HG03159 (cell line): ENCODE measurements around the gene S100A4.
"Not testable (repeated sequence)": the region's sequence is repeated elsewhere in the genome, so short reads cannot be mapped to it uniquely, and the experiment has no call there.

Experiments used
- ATAC-seq: cut with Tn5 transposase; IDR thresholded peaks from one replicate; pipeline ENCODE4 v1.9.1; 2021; ENCODE audit warnings: mild to moderate bottlenecking, moderate library complexity; ENCODE audit not compliant: unreplicated experiment

The S100A4 gene

DNA sequence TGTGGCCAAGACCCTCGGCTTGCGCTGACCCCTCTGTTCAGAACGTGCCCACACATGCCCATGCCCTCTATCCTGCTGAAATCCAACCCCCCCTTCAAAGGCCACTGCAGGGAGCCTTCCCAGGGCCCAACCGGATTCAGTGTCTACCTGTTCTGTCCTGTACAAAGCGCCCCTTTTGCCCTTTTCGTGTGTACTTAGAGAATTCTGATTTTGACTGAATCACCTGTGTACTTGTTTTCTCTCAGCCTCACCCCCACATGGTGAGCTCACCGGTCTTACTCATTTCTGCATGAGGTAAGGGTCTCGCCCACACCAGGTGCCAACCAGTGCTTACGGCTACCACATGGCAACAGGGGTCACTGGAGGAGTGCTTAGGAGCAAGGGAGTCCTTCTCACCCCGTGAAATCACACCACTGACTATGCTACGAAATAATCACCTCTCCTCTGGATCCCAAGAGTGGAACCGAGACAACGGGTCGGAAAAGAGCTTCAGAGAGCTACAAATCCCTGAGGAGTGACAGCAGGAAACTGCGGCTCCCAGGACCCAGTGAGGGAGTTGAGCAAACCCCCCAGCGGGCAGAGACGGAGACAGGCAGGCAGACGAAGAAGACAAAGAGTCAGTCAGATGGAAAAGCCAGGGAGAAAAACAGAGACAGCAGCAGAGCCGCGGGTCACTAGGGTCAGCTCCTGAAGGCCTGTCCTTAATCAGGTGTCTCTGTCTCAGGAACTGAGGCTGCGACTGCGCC lies 22.2 kb upstream of the S100A4 start:
- no peak for ATAC-seq

DNA sequence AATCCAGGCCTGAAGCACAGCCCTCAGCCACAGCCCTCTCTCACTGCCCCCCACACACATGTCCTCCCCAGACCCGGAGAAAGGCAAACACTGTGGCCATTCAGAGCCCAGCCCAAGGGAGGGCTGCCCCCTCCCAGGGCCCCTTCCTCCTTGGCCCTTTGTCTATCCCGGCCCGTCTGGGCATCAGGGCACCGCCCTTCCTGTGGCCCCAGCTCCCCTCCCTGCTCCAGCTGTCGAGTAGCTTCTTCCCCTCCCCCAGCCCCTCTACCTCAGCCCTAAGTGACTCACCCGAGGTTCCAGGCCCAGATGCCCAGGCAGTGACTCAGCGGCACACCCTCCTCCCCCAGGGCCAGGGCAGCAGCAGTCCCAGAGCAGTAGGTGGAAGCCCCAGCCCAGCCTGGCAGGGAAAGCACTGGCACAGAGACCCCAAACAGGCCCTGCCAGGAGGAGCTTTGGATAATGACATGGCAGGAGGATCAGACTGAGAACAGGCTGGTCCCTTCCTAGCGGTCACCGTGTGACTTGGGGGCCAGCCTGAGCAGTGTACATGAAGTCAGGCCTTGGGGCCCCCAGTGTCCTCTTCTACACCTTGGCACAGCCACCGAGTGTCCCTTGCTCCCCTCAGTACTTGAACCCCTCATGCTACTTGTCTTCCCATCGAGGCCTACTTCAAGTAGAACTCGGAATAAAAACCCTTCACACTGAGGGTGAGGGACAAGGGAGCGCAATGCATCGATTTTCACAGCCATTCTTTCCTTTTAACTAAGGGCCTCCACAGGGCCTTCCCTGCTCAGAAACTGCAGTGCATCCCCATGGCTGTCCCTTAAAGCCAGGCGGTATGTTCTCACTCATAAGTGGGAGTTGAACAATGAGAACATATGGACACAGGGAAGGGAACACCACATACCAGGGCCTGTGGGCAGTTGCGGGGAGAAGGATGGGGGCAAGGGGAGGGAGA lies 21.1 kb upstream of the S100A4 start:
- no peak for ATAC-seq

DNA sequence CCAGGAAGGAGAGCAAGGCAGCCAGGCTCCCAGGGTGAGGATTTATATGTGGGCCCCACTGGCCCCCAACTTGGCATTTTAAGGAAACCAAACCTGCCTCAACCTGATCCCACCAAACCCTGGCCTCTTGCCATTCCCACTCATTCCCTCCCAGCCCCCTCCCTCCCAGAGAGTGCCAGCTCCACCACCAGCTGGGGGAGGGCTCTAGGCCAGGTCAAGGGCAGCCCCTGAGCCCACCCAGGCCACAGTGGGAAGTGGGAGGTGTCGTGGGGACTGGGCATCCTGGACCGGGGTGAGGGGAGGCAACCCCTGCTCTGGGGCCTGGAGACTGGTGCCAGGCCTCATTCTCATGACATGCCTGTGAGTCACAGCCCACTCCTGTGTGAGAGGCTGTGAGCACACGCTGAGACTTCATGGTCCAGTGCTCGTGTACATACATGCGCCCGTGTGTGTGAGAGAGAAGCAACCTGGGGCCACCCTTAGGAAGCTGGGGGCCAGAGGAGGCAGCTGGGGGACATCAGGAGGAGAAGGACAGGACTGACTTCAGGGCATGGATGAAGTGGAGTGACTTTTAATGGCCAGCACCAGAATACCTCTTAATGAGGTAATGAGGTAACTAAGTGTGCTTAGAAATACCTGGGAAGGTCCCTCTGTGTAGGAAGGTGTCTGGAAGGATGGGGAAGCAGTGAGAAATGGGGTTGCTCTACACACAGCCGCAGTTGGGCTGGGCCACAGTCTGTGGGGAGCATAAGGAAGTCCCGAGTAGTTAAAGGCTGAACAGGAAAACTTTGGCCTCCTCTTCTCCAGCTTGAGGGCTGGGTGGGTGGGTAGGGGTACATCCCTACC lies 20.1 kb upstream of the S100A4 start, which contains the start of gene S100A2:
Gene S100A2, minus strand, starts transcription at position 316 of the 846 bp plus-strand sequence. CDS start 1,967 bp downstream, outside the sequence.
- ATAC-seq = no peak

DNA sequence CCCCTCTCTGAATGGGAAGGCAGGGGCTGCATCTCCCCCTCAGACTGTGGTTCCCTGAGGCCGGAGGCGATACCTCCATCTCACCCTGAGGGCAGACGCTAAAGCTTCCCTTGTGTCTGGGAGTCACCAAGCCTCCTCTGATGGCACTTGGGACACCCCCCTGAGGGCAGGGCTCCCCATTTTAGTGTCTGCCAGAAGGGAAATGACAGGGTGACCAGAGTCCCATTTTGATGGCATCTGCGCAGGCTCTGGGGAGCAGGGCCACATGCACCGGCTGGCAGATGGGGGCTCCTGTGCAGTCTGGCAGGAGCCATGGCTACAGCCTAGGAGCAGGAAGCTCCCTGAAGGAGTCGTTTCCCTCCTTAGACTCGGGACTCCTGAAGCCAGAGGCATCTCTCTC lies 18.4 kb upstream of the S100A4 start:
- no peak for ATAC-seq

DNA sequence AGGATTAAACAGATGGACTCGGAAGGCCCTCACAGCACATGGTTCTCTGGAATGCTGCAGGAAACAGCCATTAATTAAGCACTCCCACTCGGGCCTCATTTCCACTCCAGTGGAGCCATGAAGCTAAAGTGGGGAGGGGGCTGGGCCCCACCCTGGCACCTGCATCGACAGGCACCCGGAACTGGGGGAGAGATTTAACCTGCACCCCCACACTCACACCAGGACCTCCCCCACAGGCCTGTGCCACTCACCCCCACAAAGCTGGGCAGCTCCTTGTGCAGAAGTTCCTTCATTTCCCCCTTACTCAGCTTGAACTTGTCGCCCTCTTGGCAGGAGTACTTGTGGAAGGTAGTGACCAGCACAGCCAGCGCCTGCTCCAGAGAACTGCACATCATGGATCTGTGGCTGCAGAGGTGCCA lies 17.9 kb upstream of the S100A4 start:
- ATAC-seq = no peak

DNA sequence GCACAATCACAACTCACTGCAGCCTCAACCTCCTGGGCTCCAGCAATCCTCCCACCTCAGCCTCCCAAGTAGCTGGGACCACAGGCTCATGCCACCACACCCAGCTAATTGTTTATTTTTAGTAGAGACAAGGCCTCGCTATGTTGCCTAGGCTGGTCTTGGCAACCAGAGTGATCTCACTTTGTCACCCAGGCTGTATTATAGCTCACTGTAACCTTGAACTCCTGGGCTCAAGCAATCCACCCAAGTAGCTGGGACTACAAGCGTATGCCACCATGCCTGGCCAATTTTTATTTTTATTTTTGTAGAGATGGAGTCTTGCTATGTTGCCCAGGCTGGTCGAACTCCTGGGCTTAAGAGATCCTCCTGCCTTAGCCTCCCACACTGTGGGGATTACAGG lies 16.4 kb upstream of the S100A4 start:
- not testable (repeated sequence) for ATAC-seq

DNA sequence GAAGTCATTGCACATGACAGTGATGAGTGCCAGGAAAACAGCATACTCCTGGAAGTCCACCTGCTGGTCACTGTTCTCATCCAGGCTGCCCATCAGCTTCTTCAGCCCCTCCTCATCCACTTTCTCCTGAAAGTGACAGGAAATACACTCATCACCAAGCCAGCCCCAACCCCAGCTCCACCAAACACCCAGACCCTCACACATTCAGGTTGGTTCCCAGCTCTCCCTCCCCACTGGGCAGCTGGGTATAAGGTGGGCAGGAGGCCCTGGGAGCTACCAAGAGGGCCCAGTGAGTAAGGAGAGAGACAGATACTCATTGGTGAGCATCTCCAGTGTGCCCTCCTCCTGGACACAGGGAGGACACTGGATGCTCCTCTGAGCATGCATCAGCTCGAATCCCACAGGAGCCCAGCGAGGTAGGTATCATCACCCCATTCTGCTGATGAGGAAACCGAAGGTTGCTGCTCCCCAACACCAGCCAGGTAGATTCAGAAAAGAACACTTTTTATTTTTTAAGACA lies 15.9 kb upstream of the S100A4 start:
- no peak for ATAC-seq

DNA sequence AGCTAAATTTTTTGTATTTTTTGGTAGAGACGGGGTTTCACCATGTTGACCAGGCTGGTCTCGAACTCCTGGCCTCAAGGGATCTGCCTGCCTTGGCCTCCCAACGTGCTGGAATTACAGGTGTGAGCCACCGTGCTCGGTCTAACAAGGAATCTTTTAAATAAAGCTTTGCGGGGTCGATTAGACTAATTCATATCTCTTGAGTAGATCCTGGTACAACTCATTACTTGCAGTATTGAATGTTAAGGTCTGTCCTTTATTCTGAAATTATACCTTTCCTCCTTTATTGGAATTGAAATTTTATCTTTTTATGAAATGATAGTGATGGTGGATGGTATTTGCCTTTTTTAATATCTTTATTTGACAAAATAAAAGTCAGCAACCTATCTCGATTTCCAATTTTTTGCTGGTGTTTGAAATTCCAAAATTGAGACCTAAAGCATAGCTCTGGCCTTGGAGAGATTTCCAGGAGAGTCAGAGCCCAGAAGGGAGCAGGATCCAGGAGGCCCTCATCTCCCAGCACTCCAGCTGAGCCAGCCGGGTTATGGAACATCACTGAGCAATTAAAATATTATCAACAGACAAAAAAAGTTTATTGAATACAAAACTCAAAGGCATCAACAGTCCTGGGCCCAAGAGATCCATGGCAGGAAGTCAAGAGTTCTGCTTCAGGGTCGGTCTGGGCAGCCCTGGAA lies 15.3 kb upstream of the S100A4 start:
- ATAC-seq = no peak

DNA sequence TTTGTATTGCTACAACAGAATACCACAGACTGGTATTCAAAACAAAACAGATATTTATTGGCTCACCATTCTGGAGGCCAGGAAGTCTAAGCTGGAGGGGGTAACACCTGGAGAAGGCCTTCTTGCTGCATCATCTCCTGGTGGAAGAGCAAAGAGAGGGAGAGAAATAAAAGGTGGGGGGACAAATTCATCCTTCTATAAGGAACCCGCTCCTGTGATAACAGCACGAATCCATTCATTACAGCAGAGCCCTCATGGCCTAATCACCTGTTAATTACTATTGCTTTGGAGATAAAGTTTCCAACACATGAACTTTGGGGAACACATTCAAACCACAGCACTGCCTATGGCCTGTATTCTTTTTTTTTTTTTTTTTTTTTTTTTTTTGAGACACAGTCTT lies 14.6 kb upstream of the S100A4 start:
- ATAC-seq = no peak

DNA sequence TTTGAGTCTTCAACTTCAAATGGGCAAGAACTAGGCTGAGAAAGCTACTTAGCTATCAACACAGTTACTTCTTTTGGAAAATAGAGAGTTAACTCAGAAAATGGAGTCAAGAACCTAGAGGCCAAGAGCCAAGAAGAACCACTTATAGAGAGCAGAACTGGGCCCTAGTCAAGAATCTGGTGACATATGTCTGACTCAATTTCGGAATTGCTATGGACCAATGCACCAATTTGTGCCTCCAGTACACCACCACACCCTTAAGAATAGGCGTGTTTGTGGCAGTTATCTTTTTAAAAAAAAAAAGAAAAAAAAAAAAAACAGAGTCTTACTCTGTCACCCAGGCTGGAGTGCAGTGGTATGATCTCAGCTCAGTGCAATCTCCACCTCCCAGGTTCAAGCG lies 12.3 kb upstream of the S100A4 start:
- ATAC-seq = no peak

DNA sequence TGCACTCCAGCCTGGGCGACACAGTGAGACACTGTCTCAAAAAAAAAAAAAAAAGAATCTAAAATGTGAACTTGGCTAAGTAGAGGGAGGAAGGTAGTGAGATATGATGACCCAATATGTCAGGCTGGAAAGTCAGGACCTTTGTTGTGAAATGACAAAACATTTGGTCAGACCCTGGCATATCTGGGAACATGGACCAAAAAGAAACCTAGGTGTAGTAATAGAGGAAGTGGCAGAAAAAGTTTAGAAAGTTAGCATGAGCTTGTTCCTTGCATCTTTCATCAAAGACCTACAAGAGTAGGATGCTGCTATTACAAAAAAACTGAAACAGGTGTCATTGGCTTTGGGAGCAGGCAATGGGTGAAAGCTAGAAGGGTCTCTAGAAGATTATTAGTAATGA lies 10.7 kb upstream of the S100A4 start:
- ATAC-seq = no peak

DNA sequence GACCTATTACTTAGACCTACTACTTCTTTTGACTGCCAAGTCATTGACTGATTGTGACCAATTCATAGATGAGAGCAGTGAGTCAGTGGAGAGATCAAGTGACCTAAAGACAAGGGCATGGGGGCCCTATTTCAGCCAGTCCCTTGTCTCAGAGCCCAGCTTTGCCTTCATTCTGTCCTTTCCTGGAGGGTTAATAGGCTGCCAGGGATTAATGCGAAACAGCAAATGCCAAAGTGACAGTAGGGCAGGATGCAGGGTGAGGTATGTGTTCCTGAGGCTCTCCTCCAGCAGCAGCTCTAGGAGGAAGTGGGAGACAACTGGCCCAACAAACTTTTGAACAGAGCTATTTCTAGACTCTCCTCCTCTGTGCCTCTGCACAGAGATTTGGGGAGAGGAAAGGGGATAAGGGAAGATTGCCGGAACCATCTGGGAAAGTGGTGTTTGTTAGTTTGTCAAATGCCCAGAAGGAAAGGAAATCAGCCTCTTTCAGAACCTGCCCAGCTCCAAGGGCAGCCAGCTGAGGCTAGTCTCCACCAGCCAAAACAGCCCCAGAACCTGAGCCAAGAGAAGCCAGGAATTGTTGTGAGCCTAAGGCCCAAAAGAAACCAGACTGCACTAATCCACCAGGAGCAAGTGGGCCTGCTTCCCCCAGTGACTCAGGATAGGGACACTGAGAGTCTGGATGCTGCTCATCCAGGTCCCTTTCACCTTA lies 8.4 kb upstream of the S100A4 start:
- ATAC-seq = no peak

DNA sequence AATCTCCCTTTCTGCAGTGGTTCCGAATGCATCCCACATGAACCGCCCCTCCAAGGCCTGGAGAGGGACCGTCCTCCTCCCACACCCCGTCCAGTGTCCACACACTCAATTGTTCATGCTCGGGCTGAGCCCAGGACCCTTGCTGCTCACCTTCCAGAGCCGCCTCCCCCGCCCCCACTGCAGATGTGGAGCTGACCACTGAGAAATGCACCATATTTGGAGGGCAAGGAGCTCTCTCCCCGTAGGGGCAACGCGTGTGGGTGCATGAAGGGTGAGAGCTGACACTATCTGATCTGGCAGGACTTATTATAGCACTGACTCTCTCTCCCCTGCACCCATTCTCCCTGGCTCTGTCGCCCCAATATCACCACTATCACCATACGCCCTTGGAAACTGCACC lies 7.5 kb upstream of the S100A4 start:
- no peak for ATAC-seq

DNA sequence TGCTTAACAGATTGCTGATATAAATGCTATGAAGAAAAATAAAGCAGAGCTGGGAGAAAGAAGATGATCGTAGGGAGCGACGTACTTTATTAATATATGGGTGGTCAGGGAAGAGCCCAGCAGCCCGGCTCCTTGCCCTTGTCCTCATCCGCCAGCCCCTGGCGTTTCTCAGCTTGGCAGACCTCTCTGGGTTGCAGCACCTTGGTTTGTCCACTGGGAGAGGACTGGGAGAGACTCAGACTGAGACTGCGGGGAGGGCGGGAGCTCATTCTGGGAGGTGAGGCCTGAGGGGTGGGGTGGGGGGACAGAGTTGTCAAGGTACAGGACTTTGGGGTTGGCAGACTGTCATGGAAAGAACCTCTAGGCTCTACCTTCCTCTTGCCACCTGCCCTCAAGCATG lies 6.7 kb upstream of the S100A4 start:
- no peak for ATAC-seq

DNA sequence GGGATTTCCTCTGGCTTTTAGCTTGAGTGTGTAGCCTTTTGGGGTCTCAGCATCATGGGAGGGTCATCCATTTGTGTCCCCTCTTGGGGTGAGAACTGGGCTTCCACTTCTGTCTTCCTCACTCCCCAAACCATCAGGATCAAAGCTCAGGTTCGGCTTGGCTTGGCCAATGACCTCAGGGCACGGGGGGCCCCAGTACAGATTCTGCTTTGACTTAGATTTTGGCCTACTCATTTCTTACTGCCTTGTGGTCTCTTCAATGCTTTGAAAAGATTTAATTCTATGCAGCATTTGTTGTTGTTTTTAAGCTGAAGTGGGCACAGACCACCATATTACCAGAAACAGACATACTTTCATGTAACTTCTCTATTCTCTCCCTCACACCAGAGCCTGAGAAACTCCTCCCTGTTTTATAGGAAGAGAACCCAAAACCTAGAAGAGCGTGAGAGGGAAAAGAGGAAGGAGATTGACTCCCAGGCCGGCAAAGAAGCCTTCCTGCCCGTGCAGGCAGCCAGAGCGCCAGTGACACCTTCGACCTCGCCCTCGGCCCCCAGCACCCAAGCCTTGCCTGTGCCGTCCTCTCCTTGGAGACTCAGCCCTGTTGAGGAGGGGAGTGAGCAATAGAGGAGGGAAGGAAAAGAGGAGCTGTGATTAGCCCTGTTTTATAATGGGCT lies 5.4 kb upstream of the S100A4 start:
- no peak for ATAC-seq

DNA sequence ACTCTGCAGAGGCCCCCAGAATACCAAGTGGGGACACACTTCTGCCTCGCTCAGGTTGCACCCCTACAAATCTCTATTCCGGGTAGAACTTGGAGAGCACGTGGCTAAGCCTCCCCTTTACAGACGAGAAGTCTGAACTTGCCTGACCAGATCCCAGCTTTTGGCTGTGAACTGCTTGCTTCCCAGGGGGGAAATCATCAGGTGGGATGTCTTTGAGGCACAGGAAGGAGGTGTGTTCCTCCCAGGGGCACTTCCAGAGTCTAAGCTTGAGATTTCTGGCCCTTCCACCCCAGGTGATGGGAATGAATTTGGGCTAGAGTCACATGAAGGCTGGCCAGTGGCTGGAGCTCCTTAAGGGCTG lies 4.8 kb upstream of the S100A4 start:
- no peak for ATAC-seq

DNA sequence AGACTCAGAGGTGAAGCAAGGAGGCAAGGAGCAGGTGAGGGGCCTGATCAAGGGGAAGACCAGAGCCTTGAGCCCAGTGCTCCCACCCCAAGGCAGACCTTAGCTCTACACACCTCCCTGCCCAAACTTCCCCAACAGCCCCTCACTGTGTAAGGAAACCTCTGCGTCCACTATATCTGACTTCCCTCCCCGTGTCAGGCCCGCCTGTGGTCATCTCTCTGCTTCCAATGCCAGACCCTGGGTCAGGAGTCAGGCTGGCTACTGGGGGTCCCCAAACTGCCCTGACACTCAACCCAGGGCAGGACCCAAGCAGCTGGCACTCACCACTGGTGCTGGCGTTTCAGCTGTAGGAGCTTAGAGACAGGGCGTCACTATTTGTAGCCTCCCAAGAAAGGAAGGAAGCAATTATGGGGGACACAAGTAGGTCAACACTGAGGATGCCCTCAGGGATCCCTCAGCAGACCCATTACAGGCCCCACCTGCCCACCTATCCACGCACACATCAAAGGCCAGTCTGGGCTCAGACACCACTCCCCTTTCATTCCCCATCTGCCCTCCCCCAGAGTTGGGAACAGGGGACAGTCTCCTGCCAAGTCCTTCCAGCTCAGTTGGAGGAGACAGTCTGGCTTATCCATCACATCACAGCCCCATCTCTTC lies 4.3 kb upstream of the S100A4 start:
- ATAC-seq = no peak
